DND-41 (cell line): ENCODE data around the gene PGRMC1.

Source experiments
- ATAC-seq: fragments of 200-7000 bp; cut with Tn5 transposase; 3 replicates; pipeline ENCODE4 v1.9.1; 2021; ENCODE audit warnings: low read depth; ENCODE audit not compliant: insufficient read depth
- DNase-seq: peaks from one replicate; pipeline ENCODE4 v3.0.0-alpha.2; 2020
- H2AFZ ChIP-seq: 2 replicates; pipeline ENCODE4 v1.6.0; 2012; ENCODE audit warnings: low read depth, low read length
- H3K27ac ChIP-seq: 2 replicates; pipeline ENCODE4 v1.5.1; 2012; ENCODE audit warnings: low read length, inconsistent platforms
- H3K27me3 ChIP-seq: fragments of 200-600 bp; sonication (generic); 2 replicates; pipeline ENCODE4 v1.6.0; 2012; ENCODE audit warnings: low read length, mild to moderate bottlenecking, inconsistent platforms; ENCODE audit not compliant: insufficient read depth, poor library complexity
- H3K36me3 ChIP-seq: 2 replicates; pipeline ENCODE4 v1.5.1; 2012; ENCODE audit warnings: low read length, inconsistent platforms; ENCODE audit not compliant: insufficient read depth
- H3K4me1 ChIP-seq: 2 replicates; pipeline ENCODE4 v1.5.1; 2012; ENCODE audit warnings: mild to moderate bottlenecking, low read length; ENCODE audit not compliant: insufficient read depth
- H3K4me2 ChIP-seq: 2 replicates; pipeline ENCODE4 v1.6.0; 2012; ENCODE audit warnings: mild to moderate bottlenecking, moderate library complexity, low read length, inconsistent platforms; ENCODE audit not compliant: insufficient read depth
- H3K4me3 ChIP-seq, 2 experiments: fragments of 200-600 bp in 1 of 2; shearing (Covaris generic) in 1 of 2; 2 replicates each; pipeline ENCODE4 v1.5.1; 2012 to 2016; ENCODE audit warnings: inconsistent platforms in 2 of 2, low read length in 2 of 2, mild to moderate bottlenecking in 2 of 2, low read depth in 1 of 2, moderate library complexity in 1 of 2
- H3K79me2 ChIP-seq: 2 replicates; pipeline ENCODE4 v1.6.0; 2012; ENCODE audit warnings: low read length, inconsistent platforms; ENCODE audit not compliant: insufficient read depth
- H3K9ac ChIP-seq: 2 replicates; pipeline ENCODE4 v1.6.0; 2012; ENCODE audit warnings: low read depth, mild to moderate bottlenecking, inconsistent platforms, low read length, moderate library complexity
- H3K9me3 ChIP-seq: 2 replicates; pipeline ENCODE4 v1.5.1; 2012; ENCODE audit warnings: low read length, moderate library complexity, mild to moderate bottlenecking, inconsistent platforms; ENCODE audit not compliant: insufficient read depth, severe bottlenecking
- H4K20me1 ChIP-seq: 2 replicates; pipeline ENCODE4 v1.6.0; 2012; ENCODE audit warnings: low read length; ENCODE audit not compliant: insufficient read depth
- EZH2 ChIP-seq: IDR thresholded peaks from 3 replicates; pipeline ENCODE4 v1.6.1; 2012; ENCODE audit warnings: borderline replicate concordance, low read depth, mild to moderate bottlenecking, moderate library complexity, low read length, inconsistent platforms; ENCODE audit not compliant: severe bottlenecking
- TF ChIP-seq, protein P1 (sequence below): IDR thresholded peaks from 2 replicates; pipeline ENCODE4 v1.5.1; 2012; ENCODE audit warnings: borderline replicate concordance, low read length, moderate library complexity, mild to moderate bottlenecking; ENCODE audit not compliant: poor library complexity, severe bottlenecking; ENCODE audit errors: extremely low read depth

Gene PGRMC1

DNA sequence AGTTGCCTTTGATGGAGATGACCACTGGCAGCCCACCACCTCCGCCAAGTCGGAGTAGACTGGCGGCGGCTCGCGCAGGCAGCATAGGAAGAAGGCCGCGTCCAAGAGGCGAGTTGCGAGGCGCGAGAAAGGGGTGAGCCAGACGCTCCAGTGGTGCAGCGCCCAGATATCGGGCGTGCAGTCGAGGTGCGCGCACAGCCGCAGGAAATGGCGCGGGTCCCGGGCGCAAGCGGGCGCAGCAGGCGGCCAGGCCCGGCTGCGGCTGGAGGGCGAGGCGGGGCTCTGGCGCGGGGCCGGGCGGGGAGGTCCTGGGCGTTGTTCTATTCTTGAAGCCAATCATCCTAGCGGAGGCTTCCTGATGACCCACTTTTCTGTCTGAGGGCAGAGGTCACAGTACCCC lies 13.2 kb upstream of the PGRMC1 start:
- no peak overlapping the region for H3K4me2 ChIP-seq
- H3K9me3 ChIP-seq, result no peaks in the 10 kb centered on the region
- TF ChIP-seq EZH2, result no peak
- TF ChIP-seq, protein P1, sequence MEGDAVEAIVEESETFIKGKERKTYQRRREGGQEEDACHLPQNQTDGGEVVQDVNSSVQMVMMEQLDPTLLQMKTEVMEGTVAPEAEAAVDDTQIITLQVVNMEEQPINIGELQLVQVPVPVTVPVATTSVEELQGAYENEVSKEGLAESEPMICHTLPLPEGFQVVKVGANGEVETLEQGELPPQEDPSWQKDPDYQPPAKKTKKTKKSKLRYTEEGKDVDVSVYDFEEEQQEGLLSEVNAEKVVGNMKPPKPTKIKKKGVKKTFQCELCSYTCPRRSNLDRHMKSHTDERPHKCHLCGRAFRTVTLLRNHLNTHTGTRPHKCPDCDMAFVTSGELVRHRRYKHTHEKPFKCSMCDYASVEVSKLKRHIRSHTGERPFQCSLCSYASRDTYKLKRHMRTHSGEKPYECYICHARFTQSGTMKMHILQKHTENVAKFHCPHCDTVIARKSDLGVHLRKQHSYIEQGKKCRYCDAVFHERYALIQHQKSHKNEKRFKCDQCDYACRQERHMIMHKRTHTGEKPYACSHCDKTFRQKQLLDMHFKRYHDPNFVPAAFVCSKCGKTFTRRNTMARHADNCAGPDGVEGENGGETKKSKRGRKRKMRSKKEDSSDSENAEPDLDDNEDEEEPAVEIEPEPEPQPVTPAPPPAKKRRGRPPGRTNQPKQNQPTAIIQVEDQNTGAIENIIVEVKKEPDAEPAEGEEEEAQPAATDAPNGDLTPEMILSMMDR, result no peak
- H3K79me2 ChIP-seq, result no peaks in the 10 kb centered on the region
- no peak overlapping the region for H2AFZ ChIP-seq
- ATAC-seq (no peak), DNase-seq (no peak)
- no peaks in the 10 kb centered on the region for H4K20me1 ChIP-seq
- no peaks in the 10 kb centered on the region for H3K4me1 ChIP-seq
- no peak overlapping the region for H3K4me3 ChIP-seq
- H3K9ac ChIP-seq, result no peak overlapping the region
- H3K27me3 ChIP-seq, result peaks cover 11% of the 10 kb centered on the region
- H3K27ac ChIP-seq, result no peak overlapping the region
- no peaks in the 10 kb centered on the region for H3K36me3 ChIP-seq

DNA sequence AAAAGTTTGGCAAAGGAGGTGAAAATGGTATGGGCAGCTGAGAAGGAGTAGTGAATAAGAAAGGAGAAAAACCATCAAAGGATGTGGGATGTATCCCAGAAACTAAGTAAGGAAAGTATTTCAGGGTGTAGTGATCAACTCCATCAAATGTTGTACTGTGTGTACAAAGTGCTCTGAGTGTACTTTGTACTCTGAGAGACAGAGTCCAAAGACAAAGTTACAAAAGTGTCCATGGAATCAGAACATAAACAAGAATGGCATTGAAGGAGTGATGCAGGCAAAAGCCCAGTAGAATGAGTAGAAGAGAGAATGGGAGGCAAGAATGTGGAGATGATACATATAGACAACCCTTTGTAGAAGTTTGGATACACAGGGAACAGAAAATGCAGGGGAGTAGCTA lies 12.3 kb upstream of the PGRMC1 start:
- Histone ChIP-seq H3K4me3 (no peak overlapping the region), H4K20me1 (no peaks in the 10 kb centered on the region), H3K4me1 (no peaks in the 10 kb centered on the region), H3K27me3 (peaks cover 14% of the 10 kb centered on the region), H3K9ac (no peak overlapping the region), H2AFZ (no peak overlapping the region), H3K4me2 (no peak overlapping the region), H3K79me2 (no peaks in the 10 kb centered on the region), H3K27ac (no peak overlapping the region), H3K9me3 (no peaks in the 10 kb centered on the region), H3K36me3 (no peaks in the 10 kb centered on the region)
- DNase-seq (no peak), ATAC-seq (no peak)
- no peak for TF ChIP-seq EZH2
- TF ChIP-seq, protein P1, result no peak

- no peaks in the 10 kb centered on the region for H3K36me3 ChIP-seq
- H3K27ac ChIP-seq, result no peak overlapping the region
- no peak for DNase-seq
- H3K79me2 ChIP-seq, result no peaks in the 10 kb centered on the region
- no peaks in the 10 kb centered on the region for H3K4me1 ChIP-seq
- no peak overlapping the region for H3K4me3 ChIP-seq
- H3K4me2 ChIP-seq, result no peak overlapping the region
- no peak overlapping the region for H3K9ac ChIP-seq
- H2AFZ ChIP-seq, result no peak overlapping the region
- no peak for TF ChIP-seq EZH2
- TF ChIP-seq, protein P1, result no peak
- no peaks in the 10 kb centered on the region for H3K9me3 ChIP-seq
- ATAC-seq, result no peak
- no peaks in the 10 kb centered on the region for H4K20me1 ChIP-seq
- peaks cover 26% of the 10 kb centered on the region for H3K27me3 ChIP-seq
These were observed 9.6 kb upstream of the PGRMC1 start for GRCh38 chrX:119226446-119226845.
